Loucy (cell line): Measurements from ENCODE around the gene ELOVL7.

Experiments used
- EZH2phosphoT487 ChIP-seq: fragments of 200-600 bp; IDR thresholded peaks from 2 replicates; pipeline ENCODE4 v1.6.1; 2018; ENCODE audit warnings: antibody characterized with exemption, mild to moderate bottlenecking, moderate library complexity, borderline replicate concordance
- TF ChIP-seq, protein P1 (sequence below): fragments of 200-600 bp; sonication (generic); conservative IDR thresholded peaks from 2 replicates; pipeline ENCODE4 v1.5.1; 2014; ENCODE audit warnings: mild to moderate bottlenecking, antibody characterized with exemption, low read length

DNA sequence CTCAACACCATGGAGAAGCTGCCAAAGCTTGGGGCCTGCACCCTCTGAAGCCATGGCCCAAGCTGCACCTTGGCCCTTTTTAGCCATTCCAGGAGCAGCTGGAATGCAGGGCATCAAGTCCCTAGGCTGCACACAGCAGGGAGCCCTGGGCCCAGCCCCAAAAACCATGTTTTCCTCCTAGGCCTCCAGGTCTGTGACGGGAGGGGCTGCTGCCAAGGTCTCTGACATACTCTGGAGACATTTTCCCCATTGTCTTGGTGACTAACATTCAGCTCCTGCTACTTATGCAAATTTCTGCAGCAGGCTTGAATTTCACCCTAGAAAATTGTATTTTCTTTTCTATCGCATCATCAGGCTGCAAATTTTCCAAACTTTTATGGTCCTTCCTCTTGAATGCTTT lies 64.6 kb downstream of the ELOVL7 start:
- TF ChIP-seq, protein P1, sequence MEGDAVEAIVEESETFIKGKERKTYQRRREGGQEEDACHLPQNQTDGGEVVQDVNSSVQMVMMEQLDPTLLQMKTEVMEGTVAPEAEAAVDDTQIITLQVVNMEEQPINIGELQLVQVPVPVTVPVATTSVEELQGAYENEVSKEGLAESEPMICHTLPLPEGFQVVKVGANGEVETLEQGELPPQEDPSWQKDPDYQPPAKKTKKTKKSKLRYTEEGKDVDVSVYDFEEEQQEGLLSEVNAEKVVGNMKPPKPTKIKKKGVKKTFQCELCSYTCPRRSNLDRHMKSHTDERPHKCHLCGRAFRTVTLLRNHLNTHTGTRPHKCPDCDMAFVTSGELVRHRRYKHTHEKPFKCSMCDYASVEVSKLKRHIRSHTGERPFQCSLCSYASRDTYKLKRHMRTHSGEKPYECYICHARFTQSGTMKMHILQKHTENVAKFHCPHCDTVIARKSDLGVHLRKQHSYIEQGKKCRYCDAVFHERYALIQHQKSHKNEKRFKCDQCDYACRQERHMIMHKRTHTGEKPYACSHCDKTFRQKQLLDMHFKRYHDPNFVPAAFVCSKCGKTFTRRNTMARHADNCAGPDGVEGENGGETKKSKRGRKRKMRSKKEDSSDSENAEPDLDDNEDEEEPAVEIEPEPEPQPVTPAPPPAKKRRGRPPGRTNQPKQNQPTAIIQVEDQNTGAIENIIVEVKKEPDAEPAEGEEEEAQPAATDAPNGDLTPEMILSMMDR: no peak
- TF ChIP-seq EZH2phosphoT487: no peak
